ENCODE measurements around the gene ACBD6.

GRCh38 chr1:180382326-180383115, 119.9 kb downstream of the ACBD6 start:
- TF ChIP-seq, protein P1, sequence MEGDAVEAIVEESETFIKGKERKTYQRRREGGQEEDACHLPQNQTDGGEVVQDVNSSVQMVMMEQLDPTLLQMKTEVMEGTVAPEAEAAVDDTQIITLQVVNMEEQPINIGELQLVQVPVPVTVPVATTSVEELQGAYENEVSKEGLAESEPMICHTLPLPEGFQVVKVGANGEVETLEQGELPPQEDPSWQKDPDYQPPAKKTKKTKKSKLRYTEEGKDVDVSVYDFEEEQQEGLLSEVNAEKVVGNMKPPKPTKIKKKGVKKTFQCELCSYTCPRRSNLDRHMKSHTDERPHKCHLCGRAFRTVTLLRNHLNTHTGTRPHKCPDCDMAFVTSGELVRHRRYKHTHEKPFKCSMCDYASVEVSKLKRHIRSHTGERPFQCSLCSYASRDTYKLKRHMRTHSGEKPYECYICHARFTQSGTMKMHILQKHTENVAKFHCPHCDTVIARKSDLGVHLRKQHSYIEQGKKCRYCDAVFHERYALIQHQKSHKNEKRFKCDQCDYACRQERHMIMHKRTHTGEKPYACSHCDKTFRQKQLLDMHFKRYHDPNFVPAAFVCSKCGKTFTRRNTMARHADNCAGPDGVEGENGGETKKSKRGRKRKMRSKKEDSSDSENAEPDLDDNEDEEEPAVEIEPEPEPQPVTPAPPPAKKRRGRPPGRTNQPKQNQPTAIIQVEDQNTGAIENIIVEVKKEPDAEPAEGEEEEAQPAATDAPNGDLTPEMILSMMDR (IDR thresholded peaks at IDR 0.05), result no peak
- no peak for TF ChIP-seq POLR2A (IDR thresholded peaks at IDR 0.05)
